ENCODE data around the gene SPPL3.
"Not testable (repeated sequence)": the region's sequence is repeated elsewhere in the genome, so short reads cannot be mapped to it uniquely, and the experiment has no call there.

DNA sequence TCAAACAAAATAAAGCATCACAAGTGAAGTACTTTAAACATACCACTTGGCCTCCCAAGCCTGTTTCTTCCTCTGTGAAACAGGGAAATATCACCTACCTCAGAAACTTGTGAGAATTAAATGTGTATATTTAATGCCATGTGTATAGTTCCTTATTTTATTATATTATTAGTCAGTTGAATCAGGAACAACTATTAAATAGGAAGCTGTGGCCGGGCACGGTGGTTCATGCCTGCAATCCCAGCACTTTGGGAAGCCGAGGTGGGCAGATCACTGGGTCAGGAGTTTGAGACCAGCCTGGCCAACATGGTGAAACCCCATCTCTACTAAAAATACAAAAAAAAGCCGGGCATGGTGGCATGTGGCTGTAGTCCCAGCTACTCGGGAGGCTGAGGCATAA, 3.1 kb downstream of the SPPL3 start:
- TF ChIP-seq, protein P1, sequence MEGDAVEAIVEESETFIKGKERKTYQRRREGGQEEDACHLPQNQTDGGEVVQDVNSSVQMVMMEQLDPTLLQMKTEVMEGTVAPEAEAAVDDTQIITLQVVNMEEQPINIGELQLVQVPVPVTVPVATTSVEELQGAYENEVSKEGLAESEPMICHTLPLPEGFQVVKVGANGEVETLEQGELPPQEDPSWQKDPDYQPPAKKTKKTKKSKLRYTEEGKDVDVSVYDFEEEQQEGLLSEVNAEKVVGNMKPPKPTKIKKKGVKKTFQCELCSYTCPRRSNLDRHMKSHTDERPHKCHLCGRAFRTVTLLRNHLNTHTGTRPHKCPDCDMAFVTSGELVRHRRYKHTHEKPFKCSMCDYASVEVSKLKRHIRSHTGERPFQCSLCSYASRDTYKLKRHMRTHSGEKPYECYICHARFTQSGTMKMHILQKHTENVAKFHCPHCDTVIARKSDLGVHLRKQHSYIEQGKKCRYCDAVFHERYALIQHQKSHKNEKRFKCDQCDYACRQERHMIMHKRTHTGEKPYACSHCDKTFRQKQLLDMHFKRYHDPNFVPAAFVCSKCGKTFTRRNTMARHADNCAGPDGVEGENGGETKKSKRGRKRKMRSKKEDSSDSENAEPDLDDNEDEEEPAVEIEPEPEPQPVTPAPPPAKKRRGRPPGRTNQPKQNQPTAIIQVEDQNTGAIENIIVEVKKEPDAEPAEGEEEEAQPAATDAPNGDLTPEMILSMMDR (conservative IDR thresholded peaks at IDR 0.05; ENCODE audit: low read depth in 2 of 2): not testable (repeated sequence)
- TF ChIP-seq, protein P2, sequence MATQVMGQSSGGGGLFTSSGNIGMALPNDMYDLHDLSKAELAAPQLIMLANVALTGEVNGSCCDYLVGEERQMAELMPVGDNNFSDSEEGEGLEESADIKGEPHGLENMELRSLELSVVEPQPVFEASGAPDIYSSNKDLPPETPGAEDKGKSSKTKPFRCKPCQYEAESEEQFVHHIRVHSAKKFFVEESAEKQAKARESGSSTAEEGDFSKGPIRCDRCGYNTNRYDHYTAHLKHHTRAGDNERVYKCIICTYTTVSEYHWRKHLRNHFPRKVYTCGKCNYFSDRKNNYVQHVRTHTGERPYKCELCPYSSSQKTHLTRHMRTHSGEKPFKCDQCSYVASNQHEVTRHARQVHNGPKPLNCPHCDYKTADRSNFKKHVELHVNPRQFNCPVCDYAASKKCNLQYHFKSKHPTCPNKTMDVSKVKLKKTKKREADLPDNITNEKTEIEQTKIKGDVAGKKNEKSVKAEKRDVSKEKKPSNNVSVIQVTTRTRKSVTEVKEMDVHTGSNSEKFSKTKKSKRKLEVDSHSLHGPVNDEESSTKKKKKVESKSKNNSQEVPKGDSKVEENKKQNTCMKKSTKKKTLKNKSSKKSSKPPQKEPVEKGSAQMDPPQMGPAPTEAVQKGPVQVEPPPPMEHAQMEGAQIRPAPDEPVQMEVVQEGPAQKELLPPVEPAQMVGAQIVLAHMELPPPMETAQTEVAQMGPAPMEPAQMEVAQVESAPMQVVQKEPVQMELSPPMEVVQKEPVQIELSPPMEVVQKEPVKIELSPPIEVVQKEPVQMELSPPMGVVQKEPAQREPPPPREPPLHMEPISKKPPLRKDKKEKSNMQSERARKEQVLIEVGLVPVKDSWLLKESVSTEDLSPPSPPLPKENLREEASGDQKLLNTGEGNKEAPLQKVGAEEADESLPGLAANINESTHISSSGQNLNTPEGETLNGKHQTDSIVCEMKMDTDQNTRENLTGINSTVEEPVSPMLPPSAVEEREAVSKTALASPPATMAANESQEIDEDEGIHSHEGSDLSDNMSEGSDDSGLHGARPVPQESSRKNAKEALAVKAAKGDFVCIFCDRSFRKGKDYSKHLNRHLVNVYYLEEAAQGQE (IDR thresholded peaks at IDR 0.05; ENCODE audit: unreplicated experiment): not testable (repeated sequence)

All from GM23338 (cell line).